ENCODE results near the gene ATP11A. TPM values are rescaled to one million over a fixed set of nuclear protein-coding genes. Genes with fewer than 3 reads are reported as not detected.

The ATP11A gene
- polyA plus RNA-seq, 4 donors: 3.2 to 79.6 (median 9.5) TPM

GRCh38 chr13:112898621-112899280 is 208.9 kb downstream of the ATP11A start:
- 89 to 91% (median 90%) methylated on average over 26 of the region's 26 CpGs for WGBS, 3 donors
- Histone ChIP-seq H3K36me3 (ENCODE audit: control insufficient read depth in 3 of 3, insufficient read depth in 2 of 3, low read depth in 1 of 3, low read length in 3 of 3) (peaks cover 0 to 23% (median 0%) of the 10 kb centered on the region in 3 donors), H3K4me1 (ENCODE audit: control insufficient read depth in 3 of 3, insufficient read depth in 2 of 3, low read depth in 1 of 3, low read length in 2 of 3) (peaks cover 2 to 10% (median 7%) of the 10 kb centered on the region in 3 donors), H3K4me3 (ENCODE audit: low read depth in 1 of 3, low read length in 3 of 3) (no peak overlapping the region), H3K27ac (ENCODE audit: low read depth in 1 of 3, low read length in 2 of 3) (no peak overlapping the region), H3K9me3 (ENCODE audit: control insufficient read depth in 2 of 2, insufficient read depth in 1 of 2, low read depth in 1 of 2, low read length in 1 of 2) (no peaks in the 10 kb centered on the region), H3K27me3 (ENCODE audit: control insufficient read depth in 3 of 3, insufficient read depth in 3 of 3, low read length in 3 of 3) (peaks cover 0 to 4% (median 0%) of the 10 kb centered on the region in 3 donors)
- no peak for FAIRE-seq
- DNase-seq: no peak

- H3K36me3 ChIP-seq (ENCODE audit: control insufficient read depth in 3 of 3, insufficient read depth in 2 of 3, low read depth in 1 of 3, low read length in 3 of 3): peaks cover 0 to 30% (median 0%) of the 10 kb centered on the region in 3 donors
- 88 to 89% (median 88%) methylated on average over 29 of the region's 29 CpGs for WGBS, 3 donors
- H3K4me3 ChIP-seq (ENCODE audit: low read depth in 1 of 3, low read length in 3 of 3): no peak overlapping the region
- FAIRE-seq (no peak), DNase-seq (no peak)
- H3K27ac ChIP-seq (ENCODE audit: low read depth in 1 of 3, low read length in 2 of 3): no peak overlapping the region
- H3K4me1 ChIP-seq (ENCODE audit: control insufficient read depth in 3 of 3, insufficient read depth in 2 of 3, low read depth in 1 of 3, low read length in 2 of 3): peaks cover 2 to 8% (median 4%) of the 10 kb centered on the region in 3 donors
- peaks cover 0 to 3% (median 0%) of the 10 kb centered on the region in 3 donors for H3K27me3 ChIP-seq (ENCODE audit: control insufficient read depth in 3 of 3, insufficient read depth in 3 of 3, low read length in 3 of 3)
- H3K9me3 ChIP-seq (ENCODE audit: control insufficient read depth in 2 of 2, insufficient read depth in 1 of 2, low read depth in 1 of 2, low read length in 1 of 2): peaks cover 0 to 4% of the 10 kb centered on the region in 2 donors
Measured at GRCh38 chr13:112899281-112900225, 209.7 kb downstream of the ATP11A start.

GRCh38 chr13:112900226-112900600 is 210.4 kb downstream of the ATP11A start:
- 90 to 92% (median 91%) methylated on average over 9 of the region's 9 CpGs for WGBS, 3 donors

GRCh38 chr13:112900691-112901091 is 210.9 kb downstream of the ATP11A start:
- Histone ChIP-seq H3K36me3 (ENCODE audit: control insufficient read depth in 3 of 3, insufficient read depth in 2 of 3, low read depth in 1 of 3, low read length in 3 of 3) (peaks cover 0 to 32% (median 0%) of the 10 kb centered on the region in 3 donors), H3K4me3 (ENCODE audit: low read depth in 1 of 3, low read length in 3 of 3) (no peak overlapping the region), H3K27me3 (ENCODE audit: control insufficient read depth in 3 of 3, insufficient read depth in 3 of 3, low read length in 3 of 3) (no peaks in the 10 kb centered on the region), H3K4me1 (ENCODE audit: control insufficient read depth in 3 of 3, insufficient read depth in 2 of 3, low read depth in 1 of 3, low read length in 2 of 3) (no peaks in the 10 kb centered on the region), H3K9me3 (ENCODE audit: control insufficient read depth in 2 of 2, insufficient read depth in 1 of 2, low read depth in 1 of 2, low read length in 1 of 2) (peaks cover 0 to 11% of the 10 kb centered on the region in 2 donors), H3K27ac (ENCODE audit: low read depth in 1 of 3, low read length in 2 of 3) (no peak overlapping the region)
- no peak for FAIRE-seq
- WGBS, 3 donors: 85 to 92% (median 91%) methylated on average over 7 to 8 of the region's 8 CpGs
- no peak for DNase-seq

More at GRCh38 chr13:112900226-112900600, 210.4 kb downstream of the ATP11A start:
- Histone ChIP-seq H3K4me1 (ENCODE audit: control insufficient read depth in 3 of 3, insufficient read depth in 2 of 3, low read depth in 1 of 3, low read length in 2 of 3) (peaks cover 0 to 2% (median 0%) of the 10 kb centered on the region in 3 donors), H3K36me3 (ENCODE audit: control insufficient read depth in 3 of 3, insufficient read depth in 2 of 3, low read depth in 1 of 3, low read length in 3 of 3) (peaks cover 0 to 32% (median 0%) of the 10 kb centered on the region in 3 donors), H3K27ac (ENCODE audit: low read depth in 1 of 3, low read length in 2 of 3) (no peak overlapping the region), H3K9me3 (ENCODE audit: control insufficient read depth in 2 of 2, insufficient read depth in 1 of 2, low read depth in 1 of 2, low read length in 1 of 2) (peaks cover 0 to 10% of the 10 kb centered on the region in 2 donors), H3K27me3 (ENCODE audit: control insufficient read depth in 3 of 3, insufficient read depth in 3 of 3, low read length in 3 of 3) (no peaks in the 10 kb centered on the region), H3K4me3 (ENCODE audit: low read depth in 1 of 3, low read length in 3 of 3) (no peak overlapping the region)
- FAIRE-seq (no peak), DNase-seq (no peak)

DNA sequence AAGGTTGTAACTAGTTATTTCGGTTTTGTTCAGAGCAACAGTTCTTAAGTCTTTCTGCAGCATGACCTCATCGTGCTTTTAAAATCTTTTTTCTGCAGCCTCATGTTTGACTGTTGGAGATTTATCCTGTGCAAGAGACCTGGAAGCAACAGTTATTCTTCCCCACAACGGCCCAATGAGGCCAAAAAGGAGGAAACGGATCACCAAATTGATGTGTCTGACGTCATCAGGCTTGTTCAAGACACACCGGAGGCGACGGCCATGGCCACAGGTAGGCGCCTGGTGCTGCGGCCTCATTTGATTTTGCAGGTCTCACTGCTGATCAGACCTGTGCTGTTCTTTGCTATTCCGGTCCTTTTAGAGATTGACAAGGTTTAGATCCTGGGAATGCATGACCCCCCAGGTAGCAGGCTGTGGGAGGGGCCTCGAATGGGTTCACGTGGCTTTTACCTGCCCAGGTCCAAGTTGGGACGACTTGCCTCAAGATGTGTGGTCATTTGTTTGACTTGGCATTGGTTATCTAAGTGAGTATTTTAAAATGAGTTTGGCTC is 212.3 kb downstream of the ATP11A start:
- H3K36me3 ChIP-seq (ENCODE audit: control insufficient read depth in 3 of 3, insufficient read depth in 2 of 3, low read depth in 1 of 3, low read length in 3 of 3): peaks cover 0 to 35% (median 0%) of the 10 kb centered on the region in 3 donors
- peaks cover 0 to 2% (median 0%) of the 10 kb centered on the region in 3 donors for H3K4me1 ChIP-seq (ENCODE audit: control insufficient read depth in 3 of 3, insufficient read depth in 2 of 3, low read depth in 1 of 3, low read length in 2 of 3)
- no peak overlapping the region for H3K4me3 ChIP-seq (ENCODE audit: low read depth in 1 of 3, low read length in 3 of 3)
- peaks cover 0 to 11% of the 10 kb centered on the region in 2 donors for H3K9me3 ChIP-seq (ENCODE audit: control insufficient read depth in 2 of 2, insufficient read depth in 1 of 2, low read depth in 1 of 2, low read length in 1 of 2)
- WGBS, 3 donors: 73 to 79% (median 76%) methylated on average over 14 of the region's 14 CpGs
- DNase-seq (no peak), FAIRE-seq (no peak)
- no peaks in the 10 kb centered on the region for H3K27me3 ChIP-seq (ENCODE audit: control insufficient read depth in 3 of 3, insufficient read depth in 3 of 3, low read length in 3 of 3)
- H3K27ac ChIP-seq (ENCODE audit: low read depth in 1 of 3, low read length in 2 of 3): no peak overlapping the region

DNA sequence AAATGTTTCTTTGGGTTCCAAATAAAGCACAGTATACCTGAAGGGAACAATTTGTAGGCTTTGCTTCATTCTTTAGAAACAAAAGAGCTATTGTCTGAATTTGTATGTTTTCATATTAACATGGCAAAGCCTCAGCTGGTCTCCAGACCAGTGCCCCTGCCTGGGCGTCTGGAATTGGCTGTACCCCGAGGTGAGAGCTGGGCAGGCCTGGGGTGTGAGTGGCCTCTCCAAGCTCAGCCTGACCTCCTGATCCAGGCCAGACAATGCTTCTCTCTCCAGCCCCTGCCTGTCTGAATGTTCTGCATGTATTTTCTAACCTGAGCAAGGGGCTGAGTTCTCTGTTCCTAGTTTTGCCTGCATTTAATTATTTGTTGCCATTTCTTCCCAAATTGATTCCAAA is 212.8 kb downstream of the ATP11A start:
- no peak for FAIRE-seq
- Histone ChIP-seq H3K9me3 (ENCODE audit: control insufficient read depth in 2 of 2, insufficient read depth in 1 of 2, low read depth in 1 of 2, low read length in 1 of 2) (peaks cover 0 to 11% of the 10 kb centered on the region in 2 donors), H3K4me3 (ENCODE audit: low read depth in 1 of 3, low read length in 3 of 3) (no peak overlapping the region), H3K27ac (ENCODE audit: low read depth in 1 of 3, low read length in 2 of 3) (no peak overlapping the region), H3K4me1 (ENCODE audit: control insufficient read depth in 3 of 3, insufficient read depth in 2 of 3, low read depth in 1 of 3, low read length in 2 of 3) (peaks cover 0 to 7% (median 0%) of the 10 kb centered on the region in 3 donors), H3K36me3 (ENCODE audit: control insufficient read depth in 3 of 3, insufficient read depth in 2 of 3, low read depth in 1 of 3, low read length in 3 of 3) (peaks cover 0 to 34% (median 0%) of the 10 kb centered on the region in 3 donors), H3K27me3 (ENCODE audit: control insufficient read depth in 3 of 3, insufficient read depth in 3 of 3, low read length in 3 of 3) (no peaks in the 10 kb centered on the region)
- WGBS, 3 donors: 72 to 82% (median 81%) methylated on average over 2 of the region's 2 CpGs
- no peak for DNase-seq

GRCh38 chr13:112903071-112903577 is 213.3 kb downstream of the ATP11A start:
- Histone ChIP-seq H3K4me3 (ENCODE audit: low read depth in 1 of 3, low read length in 3 of 3) (no peak overlapping the region), H3K4me1 (ENCODE audit: control insufficient read depth in 3 of 3, insufficient read depth in 2 of 3, low read depth in 1 of 3, low read length in 2 of 3) (peaks cover 0 to 10% (median 0%) of the 10 kb centered on the region in 3 donors), H3K27ac (ENCODE audit: low read depth in 1 of 3, low read length in 2 of 3) (no peak overlapping the region), H3K36me3 (ENCODE audit: control insufficient read depth in 3 of 3, insufficient read depth in 2 of 3, low read depth in 1 of 3, low read length in 3 of 3) (peaks cover 0 to 34% (median 0%) of the 10 kb centered on the region in 3 donors), H3K27me3 (ENCODE audit: control insufficient read depth in 3 of 3, insufficient read depth in 3 of 3, low read length in 3 of 3) (no peaks in the 10 kb centered on the region), H3K9me3 (ENCODE audit: control insufficient read depth in 2 of 2, insufficient read depth in 1 of 2, low read depth in 1 of 2, low read length in 1 of 2) (peaks cover 0 to 11% of the 10 kb centered on the region in 2 donors)
- WGBS, 3 donors: 82 to 93% (median 91%) methylated on average over 8 of the region's 8 CpGs
- DNase-seq (no peak), FAIRE-seq (no peak)

All from small intestine (tissue), 7 donors.